Limb (tissue), 2 donors: ENCODE measurements around the gene KRR1.
"Not testable (repeated sequence)": the region's sequence is repeated elsewhere in the genome, so short reads cannot be mapped to it uniquely, and the experiment has no call there.

Source experiments
- DNase-seq, 2 donors: peaks; one replicate each; pipeline ENCODE4 v3.0.0-alpha.2; 2016; ENCODE audit errors: extremely low spot score in 2 of 2

Gene KRR1

DNA sequence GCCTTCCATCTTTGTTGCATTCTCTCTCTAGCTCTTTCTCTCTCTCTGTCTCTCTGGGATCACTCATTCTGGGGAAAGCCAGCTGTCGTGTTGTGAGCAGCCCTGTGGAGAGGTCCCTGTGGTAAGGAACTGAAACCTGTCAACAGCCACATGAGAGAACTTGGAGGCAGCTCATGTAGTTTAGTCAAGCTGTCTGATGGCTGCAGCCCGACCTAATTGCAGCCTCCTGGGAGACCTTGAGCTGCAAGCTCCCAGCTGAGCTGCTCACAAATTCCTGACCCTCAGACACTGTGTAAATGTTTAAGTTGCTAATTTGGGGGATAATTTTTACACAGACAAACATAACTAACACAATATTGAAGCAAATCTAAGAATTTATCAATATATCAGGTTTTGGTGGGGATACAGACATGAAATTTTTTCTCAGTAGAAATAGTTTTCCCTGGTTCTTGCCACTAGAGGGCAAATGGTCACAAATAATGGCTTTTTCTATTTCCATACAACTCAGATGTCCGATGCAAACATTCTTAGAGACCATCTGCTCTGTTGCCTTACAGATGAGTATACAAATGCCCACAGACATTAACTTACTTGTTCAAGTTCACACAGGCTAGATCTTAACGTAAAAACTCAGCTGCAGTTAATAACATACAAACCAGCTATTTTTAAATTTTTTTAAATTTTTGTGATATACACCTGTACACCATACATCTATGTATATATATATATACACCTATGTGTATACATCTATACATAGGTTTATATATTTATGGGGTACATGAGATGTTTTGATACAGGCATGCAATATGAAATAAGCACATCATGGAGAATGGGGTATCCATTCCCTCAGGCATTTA lies 15.5 kb upstream of the KRR1 start:
- peak; percentile 34 to 84 for DNase-seq

- no peak for DNase-seq
Measured at GRCh38 chr12:75525263-75525662, 13.9 kb upstream of the KRR1 start.

GRCh38 chr12:75522124-75522523 lies 10.7 kb upstream of the KRR1 start:
- not testable (repeated sequence) for DNase-seq

DNA sequence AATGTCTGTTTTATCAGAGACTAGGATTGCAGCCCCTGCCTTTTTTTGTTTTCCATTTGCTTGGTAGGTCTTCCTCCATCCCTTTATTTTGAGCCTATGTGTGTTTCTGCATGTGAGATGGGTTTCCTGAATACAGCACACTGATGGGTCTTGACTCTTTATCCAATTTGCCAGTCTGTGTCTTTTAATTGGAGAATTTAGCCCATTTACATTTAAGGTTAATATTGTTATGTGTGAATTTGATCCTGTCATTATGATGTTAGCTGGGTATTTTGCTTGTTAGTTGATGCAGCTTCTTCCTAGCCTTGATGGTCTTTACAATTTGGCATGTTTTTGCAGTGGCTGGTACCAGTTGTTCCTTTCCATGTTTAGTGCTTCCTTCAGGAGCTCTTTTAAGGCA lies 9.8 kb upstream of the KRR1 start:
- DNase-seq = not testable (repeated sequence)

- DNase-seq = no peak
Measured at GRCh38 chr12:75509621-75510020, 1.8 kb downstream of the KRR1 start.

DNA sequence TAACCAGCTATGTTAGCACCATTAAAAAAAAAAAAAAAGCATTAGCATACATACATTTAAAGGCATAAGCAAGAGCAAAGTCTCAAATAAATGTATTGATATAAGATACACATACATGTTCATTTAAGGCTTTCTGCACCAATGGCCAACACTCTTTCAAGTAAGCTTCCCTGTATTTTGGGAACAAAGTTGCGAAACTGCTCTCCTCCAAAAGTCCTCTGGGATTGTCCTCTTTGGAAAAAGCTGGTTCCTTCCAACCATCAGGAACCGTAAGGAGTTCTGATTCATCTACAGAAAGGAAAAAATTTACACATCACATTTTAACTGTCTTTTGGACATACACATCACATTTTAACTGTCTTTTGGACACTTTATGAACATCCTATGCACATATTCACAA lies 3.2 kb downstream of the KRR1 start:
- DNase-seq = no peak

DNA sequence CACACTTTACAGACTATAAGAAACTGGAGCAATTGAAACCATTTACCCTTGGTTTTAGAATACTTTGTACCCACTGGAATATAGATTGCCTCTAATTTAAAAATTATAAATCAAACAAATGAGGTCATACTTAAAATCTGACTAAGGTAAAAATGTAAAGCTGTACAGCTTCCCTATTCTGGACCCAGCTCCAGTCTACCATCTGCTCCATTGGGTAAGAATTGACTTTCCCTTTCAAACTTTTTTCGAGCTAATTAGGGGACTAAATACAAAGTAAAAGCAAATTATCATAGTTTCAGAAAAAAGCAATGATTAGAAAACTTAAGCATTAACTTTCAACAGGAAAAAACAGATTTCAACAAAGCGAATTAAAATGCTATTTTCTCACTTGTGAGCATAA lies 4.3 kb downstream of the KRR1 start:
- DNase-seq = no peak

GRCh38 chr12:75505706-75506312 lies 5.6 kb downstream of the KRR1 start:
- DNase-seq = peak in 1 of 2 donors; percentile 37

DNA sequence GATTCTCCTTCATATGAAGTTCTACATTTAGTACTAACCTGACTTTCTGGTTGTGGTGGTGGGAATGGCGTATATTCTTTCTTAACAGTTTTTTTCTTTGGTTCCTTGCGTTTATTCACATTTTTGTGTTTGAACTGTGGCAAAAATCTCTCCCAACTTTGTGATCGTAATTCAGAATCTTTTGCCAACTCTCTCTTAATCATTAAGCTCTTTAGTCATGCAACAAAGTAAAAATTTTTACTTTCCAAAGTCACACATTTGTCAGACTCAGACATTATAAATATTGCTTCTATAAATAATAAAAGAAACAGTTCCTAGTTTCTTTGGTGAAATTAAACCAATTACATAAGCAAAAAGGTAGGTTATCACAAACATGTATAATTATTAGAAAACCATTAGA lies 7.5 kb downstream of the KRR1 start:
- no peak for DNase-seq

DNA sequence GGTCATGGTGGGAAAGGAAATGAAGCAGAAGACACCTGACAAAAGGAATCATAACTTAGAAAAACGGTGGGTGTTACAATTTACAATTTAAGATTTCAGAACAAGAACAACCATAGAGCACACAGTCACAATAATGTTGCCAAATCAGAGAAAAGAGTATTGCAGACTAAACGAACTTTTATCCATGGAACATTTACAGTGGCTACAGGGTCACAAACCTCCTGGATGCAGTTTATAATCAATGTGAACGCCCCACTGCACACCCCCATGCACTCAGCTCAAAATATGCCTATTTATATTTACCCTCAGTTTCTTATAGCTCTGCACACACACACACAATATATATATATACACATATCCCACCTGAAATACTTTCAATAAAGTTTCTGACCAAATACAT lies 8.0 kb downstream of the KRR1 start:
- no peak for DNase-seq

DNA sequence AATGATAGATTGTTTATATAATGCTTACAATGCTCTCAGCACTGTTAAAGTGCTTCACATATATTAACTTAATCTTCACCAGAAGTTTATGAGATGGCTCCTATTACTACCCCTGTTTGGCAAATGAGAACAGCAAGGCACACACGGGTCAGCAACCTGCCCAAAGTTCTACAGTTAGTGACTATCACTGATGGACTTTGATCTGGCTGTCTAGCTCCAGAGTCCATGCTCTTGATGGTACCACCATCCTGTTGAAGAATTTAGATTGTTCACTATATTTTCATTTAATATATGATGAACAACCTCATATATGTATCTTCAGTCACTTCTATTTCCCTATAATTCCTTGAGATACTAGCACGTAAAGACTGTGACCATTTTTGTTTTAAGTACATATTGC lies 20.2 kb downstream of the KRR1 start:
- no peak for DNase-seq

DNA sequence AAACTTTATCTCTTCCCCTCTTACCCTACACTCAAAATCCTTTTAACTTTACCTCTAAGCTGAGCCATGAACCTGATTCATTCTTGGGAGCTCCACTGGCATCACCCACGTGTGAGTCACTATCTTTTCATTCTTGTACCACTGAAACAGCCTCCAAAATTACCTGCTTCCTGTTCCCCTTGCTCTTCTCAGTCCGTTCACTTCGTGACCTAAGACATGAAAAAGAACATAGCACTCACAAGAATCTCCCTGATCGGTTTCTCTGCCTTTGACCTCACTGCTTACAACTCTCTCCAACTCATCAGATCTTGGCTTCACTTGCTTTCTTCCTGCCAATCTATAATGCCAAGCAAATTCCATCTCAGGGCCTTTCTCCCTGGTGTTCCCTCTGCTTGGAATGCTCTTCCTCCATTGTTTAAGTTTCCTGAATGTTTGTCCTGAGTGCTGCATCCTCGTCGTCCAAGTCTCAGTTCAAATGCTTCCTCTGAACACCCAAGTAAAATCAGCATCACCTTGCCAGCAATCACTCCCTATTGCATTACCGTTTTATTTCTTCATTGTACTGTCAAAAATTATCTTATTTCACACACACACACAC lies 21.7 kb downstream of the KRR1 start:
- no peak for DNase-seq

DNA sequence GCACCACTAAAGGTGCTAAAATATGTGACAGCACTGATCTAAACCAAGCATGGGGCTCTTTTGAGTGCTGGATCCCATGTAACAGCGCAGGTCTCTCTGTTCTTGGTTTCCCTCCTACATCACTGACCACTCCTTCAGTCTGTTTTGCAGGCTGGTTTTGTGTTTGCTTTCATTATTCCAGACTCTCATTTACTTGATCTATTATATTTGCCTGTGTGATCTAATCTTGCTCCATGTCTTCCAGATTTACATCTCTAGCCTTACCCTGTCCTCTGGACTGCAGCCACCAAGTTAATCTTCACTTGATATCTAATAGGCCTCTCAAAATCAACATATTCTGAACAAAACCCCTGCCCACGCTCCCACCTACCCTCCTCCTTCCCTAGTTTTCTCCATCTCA lies 22.2 kb downstream of the KRR1 start:
- no peak for DNase-seq

DNA sequence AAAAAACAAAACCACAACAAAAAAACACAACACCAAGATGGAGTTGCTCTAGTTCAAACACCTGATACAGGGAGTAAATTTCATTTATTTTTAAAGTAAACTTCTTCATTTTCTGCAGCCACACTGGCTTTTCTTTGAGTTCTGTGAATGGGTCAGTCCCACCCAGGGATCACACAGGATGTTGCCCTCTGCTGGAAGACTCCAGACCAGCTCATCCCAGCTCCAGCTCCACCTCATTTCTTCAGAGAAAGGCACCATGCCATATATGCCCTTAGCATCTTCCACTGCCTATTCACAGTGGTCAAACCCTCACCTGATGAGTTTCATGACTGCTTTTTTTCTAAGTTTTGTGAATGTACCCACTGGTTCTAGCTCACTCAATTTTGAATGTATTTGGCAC lies 22.9 kb downstream of the KRR1 start:
- DNase-seq = no peak

GRCh38 chr12:75487308-75487707 lies 24.1 kb downstream of the KRR1 start:
- no peak for DNase-seq

- DNase-seq = not testable (repeated sequence)
Measured at GRCh38 chr12:75484450-75484849, 27.0 kb downstream of the KRR1 start.

- no peak for DNase-seq
Measured at GRCh38 chr12:75483431-75483830, 28.0 kb downstream of the KRR1 start.

DNA sequence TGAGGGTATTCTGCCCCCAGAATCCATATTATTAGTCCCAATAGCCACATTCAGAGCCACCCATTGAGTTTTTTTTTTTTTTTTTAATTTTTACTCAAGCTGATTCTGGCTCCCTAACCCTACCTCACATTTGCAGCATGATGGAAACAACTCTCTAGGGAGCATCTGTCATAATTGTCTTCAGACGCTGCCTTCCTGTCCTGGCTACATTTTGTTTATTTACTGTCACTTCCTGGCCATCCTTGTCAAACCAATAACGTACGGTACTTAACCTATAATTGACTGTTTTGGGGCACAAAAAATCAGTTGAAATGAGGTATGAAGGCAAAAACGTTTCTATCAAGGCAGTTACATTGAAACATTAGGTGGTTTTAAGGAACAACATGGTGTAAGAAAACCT lies 28.8 kb downstream of the KRR1 start:
- no peak for DNase-seq

DNA sequence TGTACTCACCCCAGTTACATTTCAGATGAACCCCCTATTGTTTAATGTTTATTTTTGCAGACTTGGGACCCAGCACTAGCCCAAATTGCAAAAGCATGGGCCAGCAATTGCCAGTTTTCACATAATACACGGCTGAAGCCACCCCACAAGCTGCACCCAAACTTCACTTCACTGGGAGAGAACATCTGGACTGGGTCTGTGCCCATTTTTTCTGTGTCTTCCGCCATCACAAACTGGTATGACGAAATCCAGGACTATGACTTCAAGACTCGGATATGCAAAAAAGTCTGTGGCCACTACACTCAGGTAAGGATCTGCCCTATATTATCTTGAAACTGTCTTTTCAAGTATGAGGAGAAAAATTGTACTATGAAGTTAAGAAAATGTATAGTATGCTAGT lies 29.6 kb downstream of the KRR1 start:
- no peak for DNase-seq

- DNase-seq = no peak
Measured at GRCh38 chr12:75481013-75481705, 30.2 kb downstream of the KRR1 start.

- DNase-seq = peak; percentile 60 to 76
Measured at GRCh38 chr12:75480469-75480949, 30.9 kb downstream of the KRR1 start, which contains the start of gene GLIPR1. GLIPR1 (plus strand) TSS chr12:75480755; CDS start chr12:75480881, 126 bp downstream.

DNA sequence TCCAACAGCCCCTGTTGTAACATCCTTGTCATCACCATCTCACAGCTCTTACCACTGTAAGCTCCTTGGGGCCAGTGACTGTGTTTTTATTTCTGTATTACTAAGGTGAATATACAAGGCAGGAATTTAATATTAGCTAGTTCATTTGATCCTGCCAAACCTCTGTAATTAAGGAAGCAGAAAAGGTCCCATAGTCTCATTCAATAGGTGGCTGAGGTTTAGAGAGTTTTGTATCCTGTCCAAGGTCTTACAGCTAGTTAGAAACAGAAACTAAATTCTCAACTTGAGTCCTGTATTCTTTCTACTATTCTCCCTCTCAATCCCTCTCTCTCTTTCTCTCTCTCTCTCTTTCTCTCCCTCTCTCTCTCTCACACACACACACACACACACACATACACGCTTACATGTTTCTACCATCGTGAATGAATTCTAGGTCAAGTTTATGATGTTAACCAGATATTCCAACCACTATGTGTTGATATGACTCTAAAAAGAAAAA lies 31.4 kb downstream of the KRR1 start:
- DNase-seq = peak in 1 of 2 donors; percentile 21
